IMR-90 (cell line): Measurements from ENCODE around the gene TPPP3. TPM values are rescaled to one million over a fixed set of nuclear protein-coding genes. Genes with fewer than 3 reads are reported as not detected.

Experiments used
- ATAC-seq: fragments of 200-7000 bp; cut with Tn5 transposase; 2 replicates; pipeline ENCODE4 v1.9.1; 2020; ENCODE audit warnings: low read depth, mild to moderate bottlenecking, moderate library complexity
- BruUV-seq: library from RNA; stranded (reverse); fragments of 400-500 nt; replicated peaks from 2 replicates; lab custom pipeline; 2021; lab: Mats Ljungman, UMichigan
- CTCF ChIA-PET: fragments of 300-600 bp; formaldehyde crosslinking; extraction: SDS; loops from one replicate; lab custom pipeline; 2021; ENCODE audit warnings: antibody characterized with exemption; lab: Yijun Ruan, JAX
- POLR2A ChIA-PET: fragments of 300-600 bp; sonication (Branson Sonifier 250); formaldehyde crosslinking; loops from one replicate; lab custom pipeline; 2022; ENCODE audit warnings: antibody characterized with exemption; ENCODE audit not compliant: unreplicated experiment; lab: Charles Lee
- DNase-seq: peaks from one replicate; pipeline ENCODE4 v3.0.0; 2013
- H2AFZ ChIP-seq: replicated peaks from 2 replicates; pipeline ENCODE3; 2013; ENCODE audit warnings: low read length, mild to moderate bottlenecking; ENCODE audit not compliant: poor library complexity
- H2AK5ac ChIP-seq: 2 replicates; pipeline ENCODE4 v1.6.1; 2013; ENCODE audit warnings: low read depth, low read length, inconsistent platforms
- H2AK9ac ChIP-seq: replicated peaks from 2 replicates; pipeline ENCODE3; 2013; ENCODE audit warnings: mild to moderate bottlenecking, low read depth, low read length, moderate library complexity; ENCODE audit not compliant: poor library complexity
- H2BK120ac ChIP-seq: 2 replicates; pipeline ENCODE4 v1.6.1; 2013; ENCODE audit warnings: low read depth, low read length, inconsistent platforms
- H2BK15ac ChIP-seq: 3 replicates; pipeline ENCODE4 v1.6.1; 2013; ENCODE audit warnings: low read depth, low read length, inconsistent platforms
- H2BK20ac ChIP-seq: 2 replicates; pipeline ENCODE4 v1.6.1; 2013; ENCODE audit warnings: low read depth, mild to moderate bottlenecking, inconsistent platforms, low read length, moderate library complexity
- H2BK5ac ChIP-seq: 2 replicates; pipeline ENCODE4 v1.6.1; 2013; ENCODE audit warnings: mild to moderate bottlenecking, low read depth, low read length, inconsistent platforms; ENCODE audit not compliant: poor library complexity, severe bottlenecking
- H3K14ac ChIP-seq: replicated peaks from 2 replicates; pipeline ENCODE4 v1.6.1; 2013; ENCODE audit warnings: low read depth, low read length, inconsistent platforms
- H3K18ac ChIP-seq: 2 replicates; pipeline ENCODE4 v1.6.1; 2013; ENCODE audit warnings: low read depth, low read length, control low read depth
- H3K23ac ChIP-seq: 2 replicates; pipeline ENCODE4 v1.6.1; 2013; ENCODE audit warnings: low read depth, low read length, inconsistent platforms
- H3K27ac ChIP-seq: 2 replicates; pipeline ENCODE4 v1.5.1; 2013; ENCODE audit warnings: mild to moderate bottlenecking, control low read depth, low read length; ENCODE audit not compliant: insufficient read depth
- H3K27me3 ChIP-seq: 2 replicates; pipeline ENCODE4 v1.6.1; 2013; ENCODE audit warnings: low read length; ENCODE audit not compliant: control insufficient read depth, insufficient read depth
- H3K36me3 ChIP-seq: 2 replicates; pipeline ENCODE4 v1.6.1; 2013; ENCODE audit warnings: low read length, mixed read lengths; ENCODE audit not compliant: control insufficient read depth, insufficient read depth
- H3K4ac ChIP-seq: 2 replicates; pipeline ENCODE4 v1.6.1; 2013; ENCODE audit warnings: low read depth, low read length, inconsistent platforms
- H3K4me1 ChIP-seq: 2 replicates; pipeline ENCODE4 v1.6.1; 2013; ENCODE audit warnings: low read length, mixed read lengths; ENCODE audit not compliant: control insufficient read depth, insufficient read depth
- H3K4me2 ChIP-seq: 2 replicates; pipeline ENCODE4 v1.6.1; 2013; ENCODE audit warnings: low read depth, mild to moderate bottlenecking, control low read depth, low read length, moderate library complexity
- H3K4me3 ChIP-seq: 2 replicates; pipeline ENCODE4 v1.5.1; 2013; ENCODE audit warnings: low read depth, mild to moderate bottlenecking, control low read depth, low read length, moderate library complexity; ENCODE audit not compliant: insufficient read depth
- H3K56ac ChIP-seq: 2 replicates; pipeline ENCODE4 v1.6.1; 2013; ENCODE audit warnings: low read length, inconsistent platforms; ENCODE audit not compliant: insufficient read depth; ENCODE audit errors: extremely low read depth
- H3K79me1 ChIP-seq, 2 experiments: 2 replicates each; pipeline ENCODE4 v1.6.1; 2013; ENCODE audit warnings: low read length in 2 of 2, inconsistent platforms in 1 of 2, low read depth in 1 of 2
- H3K9ac ChIP-seq: 2 replicates; pipeline ENCODE4 v1.6.1; 2013; ENCODE audit warnings: low read depth, low read length, control low read depth
- H3K9me1 ChIP-seq: 2 replicates; pipeline ENCODE4 v1.6.1; 2013; ENCODE audit warnings: low read length, inconsistent platforms; ENCODE audit not compliant: insufficient read depth
- H3K9me3 ChIP-seq: 2 replicates; pipeline ENCODE4 v1.6.1; 2013; ENCODE audit warnings: low read length; ENCODE audit not compliant: control insufficient read depth, insufficient read depth
- H4K20me1 ChIP-seq: 2 replicates; pipeline ENCODE4 v1.6.1; 2013; ENCODE audit warnings: low read length, inconsistent platforms; ENCODE audit not compliant: insufficient read depth
- H4K5ac ChIP-seq: 2 replicates; pipeline ENCODE4 v1.6.1; 2013; ENCODE audit warnings: mild to moderate bottlenecking, low read depth, low read length, control low read depth
- H4K8ac ChIP-seq, 2 experiments: 2 replicates each; pipeline ENCODE4 v1.6.1; 2013; ENCODE audit warnings: low read depth in 2 of 2, low read length in 2 of 2, control low read depth in 1 of 2, inconsistent platforms in 1 of 2
- H4K91ac ChIP-seq: 2 replicates; pipeline ENCODE4 v1.6.1; 2013; ENCODE audit warnings: low read depth, low read length, inconsistent platforms; ENCODE audit not compliant: insufficient read depth
- BHLHE40 ChIP-seq: fragments of 150-350 bp; IDR thresholded peaks from 2 replicates; pipeline ENCODE4 v1.6.1; 2016; ENCODE audit warnings: mild to moderate bottlenecking, low read depth, low read length
- CEBPB ChIP-seq: IDR thresholded peaks from 2 replicates; pipeline ENCODE4 v1.6.1; 2012; ENCODE audit warnings: low read depth, low read length, improper control_type of control experiment
- CTCF ChIP-seq: conservative IDR thresholded peaks from 2 replicates; pipeline ENCODE4 v1.5.1; 2012; ENCODE audit warnings: mild to moderate bottlenecking, low read depth, low read length, improper control_type of control experiment
- FOS ChIP-seq: fragments of 150-350 bp; IDR thresholded peaks from 2 replicates; pipeline ENCODE4 v1.6.1; 2016; ENCODE audit warnings: low read depth, low read length
- MAFK ChIP-seq: IDR thresholded peaks from 2 replicates; pipeline ENCODE4 v1.6.1; 2012; ENCODE audit warnings: low read depth, low read length, improper control_type of control experiment
- MAZ ChIP-seq: IDR thresholded peaks from 2 replicates; pipeline ENCODE4 v1.6.1; 2012; ENCODE audit warnings: low read depth, mild to moderate bottlenecking, low read length, improper control_type of control experiment, moderate library complexity, borderline replicate concordance
- RAD21 ChIP-seq: IDR thresholded peaks from 2 replicates; pipeline ENCODE4 v1.6.1; 2012; ENCODE audit warnings: low read length, improper control_type of control experiment
- RCOR1 ChIP-seq: IDR thresholded peaks from 2 replicates; pipeline ENCODE4 v1.6.1; 2012; ENCODE audit warnings: mild to moderate bottlenecking, low read length, improper control_type of control experiment; ENCODE audit not compliant: insufficient replicate concordance
- SMC3 ChIP-seq: fragments of 150-350 bp; IDR thresholded peaks from 2 replicates; pipeline ENCODE4 v1.6.1; 2016; ENCODE audit warnings: low read depth, mild to moderate bottlenecking, antibody characterized with exemption, low read length, moderate library complexity
- dilution Hi-C: fragments of 300-500 bp; cut with HindIII; formaldehyde crosslinking; loops from one replicate; pipeline ENCODE4 v1.14.3; 2018; ENCODE audit warnings: low sequenced_read_pairs; ENCODE audit not compliant: unreplicated experiment
- in situ Hi-C: fragments of 300-500 bp; cut with MboI; formaldehyde crosslinking; loops from 3 replicates; pipeline ENCODE4 v1.14.3; 2019; ENCODE audit warnings: low sequenced_read_pairs, inconsistent platforms, mixed read lengths
- intact Hi-C: fragments of 100-400 bp; cut with micrococcal nuclease; formaldehyde crosslinking; loops from 2 replicates; pipeline ENCODE4 v1.10.0; 2022
- polyA plus RNA-seq, 3 experiments: library from polyadenylated mRNA; depleted of rRNA; stranded (reverse); fragments of >200 nt; gene quantifications; 2 replicates each; pipeline ENCODE4 v1.2.3, GENCODE V29; 2012; ENCODE audit warnings: low replicate concordance in 1 of 3
- total RNA-seq: library from RNA; depleted of rRNA; stranded (reverse); fragments of >200 nt; gene quantifications from 2 replicates; pipeline ENCODE4 v1.2.3, GENCODE V29; 2012
- TF ChIP-seq, protein P1 (sequence below): fragments of 150-350 bp; IDR thresholded peaks from 2 replicates; pipeline ENCODE4 v1.6.1; 2017; ENCODE audit warnings: mild to moderate bottlenecking, antibody characterized with exemption, low read length, low read depth

TPPP3 gene
- total and polyA plus RNA-seq, 2 of the 4 experiments (the other 2 are of a cell fraction), result 0.54 to 2.4 TPM

GRCh38 chr16:67364600-67365235 lies 28.6 kb downstream of the TPPP3 start:
- Histone ChIP-seq H3K9ac (no peak overlapping the region), H2BK5ac (no peak overlapping the region), H3K4me3 (no peak overlapping the region), H2BK20ac (no peak overlapping the region), H3K18ac (no peak overlapping the region), H4K8ac (no peak overlapping the region), H3K9me1 (no peaks in the 10 kb centered on the region), H3K23ac (no peak overlapping the region), H3K4me1 (no peaks in the 10 kb centered on the region), H3K14ac (no peak overlapping the region), H2AK9ac (no peak overlapping the region), H2BK15ac (no peak overlapping the region), H3K36me3 (no peaks in the 10 kb centered on the region), H2AFZ (no peak overlapping the region), H2BK120ac (no peak overlapping the region), H4K5ac (no peak overlapping the region), H4K20me1 (no peaks in the 10 kb centered on the region), H3K56ac (no peak overlapping the region), H4K91ac (no peak overlapping the region), H3K4me2 (no peak overlapping the region), H3K79me1 (no peaks in the 10 kb centered on the region), H3K27me3 (peaks cover 37% of the 10 kb centered on the region), H3K4ac (no peak overlapping the region), H2AK5ac (no peak overlapping the region), H3K27ac (no peak overlapping the region), H3K9me3 (no peaks in the 10 kb centered on the region)
- DNase-seq (no peak), ATAC-seq (no peak)
- TF ChIP-seq MAFK, result no peak
- TF ChIP-seq CTCF, result no peak
- no peak for TF ChIP-seq FOS
- no peak for TF ChIP-seq RCOR1
- no peak for TF ChIP-seq MAZ
- TF ChIP-seq, protein P1, sequence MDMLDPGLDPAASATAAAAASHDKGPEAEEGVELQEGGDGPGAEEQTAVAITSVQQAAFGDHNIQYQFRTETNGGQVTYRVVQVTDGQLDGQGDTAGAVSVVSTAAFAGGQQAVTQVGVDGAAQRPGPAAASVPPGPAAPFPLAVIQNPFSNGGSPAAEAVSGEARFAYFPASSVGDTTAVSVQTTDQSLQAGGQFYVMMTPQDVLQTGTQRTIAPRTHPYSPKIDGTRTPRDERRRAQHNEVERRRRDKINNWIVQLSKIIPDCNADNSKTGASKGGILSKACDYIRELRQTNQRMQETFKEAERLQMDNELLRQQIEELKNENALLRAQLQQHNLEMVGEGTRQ, result no peak
- TF ChIP-seq CEBPB, result no peak
- no peak for TF ChIP-seq SMC3
- TF ChIP-seq BHLHE40, result no peak
- no peak for TF ChIP-seq RAD21
- ChIA-PET POLR2A (no interaction called here), CTCF (no interaction called here)
- dilution Hi-C loops, result no loop called here
- intact Hi-C loops, result no loop called here
- in situ Hi-C loops, result no loop called here
- BruUV-seq, result no TSS peak
